Caco-2 (cell line): ENCODE data around the gene TMEM100. TPM values are rescaled to one million over a fixed set of nuclear protein-coding genes. Genes with fewer than 3 reads are reported as not detected.

Experiments
- BruUV-seq: library from RNA; stranded (reverse); fragments of 400-500 nt; replicated peaks from 2 replicates; lab custom pipeline; 2021; lab: Mats Ljungman, UMichigan
- CTCF ChIA-PET: fragments of 300-600 bp; sonication (Branson Sonifier 250); formaldehyde crosslinking; loops from one replicate; lab custom pipeline; 2022; ENCODE audit warnings: antibody characterized with exemption; lab: Charles Lee
- POLR2A ChIA-PET: fragments of 300-600 bp; sonication (Branson Sonifier 250); formaldehyde crosslinking; loops from one replicate; lab custom pipeline; 2022; ENCODE audit warnings: antibody characterized with exemption; lab: Charles Lee
- DNase-seq, 2 experiments: peaks; one replicate each; pipeline versions ENCODE4 v3.0.0 to v3.0.0-alpha.2; 2020 to 2022
- H3K27me3 ChIP-seq: replicated peaks from 2 replicates; pipeline ENCODE4 v1.6.0; 2011; ENCODE audit warnings: low read length; ENCODE audit not compliant: control insufficient read depth, insufficient read depth
- H3K36me3 ChIP-seq: 2 replicates; pipeline ENCODE4 v1.5.1; 2011; ENCODE audit warnings: low read length; ENCODE audit not compliant: control insufficient read depth, insufficient read depth
- H3K4me1 ChIP-seq: fragments of 250-450 bp; sonication (Bioruptor Pico); 2 replicates; pipeline ENCODE4 v1.5.1; 2020; ENCODE audit warnings: mild to moderate bottlenecking
- H3K4me3 ChIP-seq: 2 replicates; pipeline ENCODE4 v1.5.1; 2011; ENCODE audit warnings: low read depth, mild to moderate bottlenecking, control low read depth, low read length
- H3K9me3 ChIP-seq: fragments of 250-450 bp; sonication (Bioruptor Pico); 2 replicates; pipeline ENCODE4 v1.5.1; 2020; ENCODE audit warnings: mild to moderate bottlenecking, moderate library complexity
- H3K27ac Mint-ChIP-seq: one replicate; pipeline ENCODE4 v1.8.0; 2022; ENCODE audit warnings: mixed read lengths; ENCODE audit not compliant: unreplicated experiment
- H3K27me3 Mint-ChIP-seq: one replicate; pipeline ENCODE4 v1.8.0; 2022; ENCODE audit warnings: mixed read lengths; ENCODE audit not compliant: insufficient read depth, unreplicated experiment
- H3K36me3 Mint-ChIP-seq: one replicate; pipeline ENCODE4 v1.8.0; 2022; ENCODE audit warnings: mild to moderate bottlenecking, mixed read lengths; ENCODE audit not compliant: insufficient read depth, unreplicated experiment
- H3K4me1 Mint-ChIP-seq: one replicate; pipeline ENCODE4 v1.8.0; 2022; ENCODE audit warnings: low read depth, mixed read lengths; ENCODE audit not compliant: unreplicated experiment
- H3K4me3 Mint-ChIP-seq: one replicate; pipeline ENCODE4 v1.8.0; 2022; ENCODE audit warnings: mild to moderate bottlenecking, moderate library complexity, mixed read lengths; ENCODE audit not compliant: unreplicated experiment
- H3K9me3 Mint-ChIP-seq: one replicate; pipeline ENCODE4 v1.8.0; 2022; ENCODE audit warnings: mixed read lengths; ENCODE audit not compliant: unreplicated experiment
- CTCF ChIP-seq, 2 experiments: fragments of 200-600 bp in 1 of 2; IDR thresholded peaks; 1 replicate in 1 of 2; 2 replicates in 1 of 2; pipeline versions ENCODE4 v1.5.1 to v1.8.0; 2011 to 2022; ENCODE audit warnings: antibody characterized with exemption in 1 of 2, control low read depth in 1 of 2, inconsistent platforms in 1 of 2, low read depth in 1 of 2, low read length in 1 of 2, mild to moderate bottlenecking in 1 of 2, moderate library complexity in 1 of 2; ENCODE audit not compliant: insufficient read depth in 1 of 2, severe bottlenecking in 1 of 2, unreplicated experiment in 1 of 2
- intact Hi-C: fragments of 100-400 bp; cut with micrococcal nuclease; formaldehyde crosslinking; loops from one replicate; pipeline ENCODE4 v1.10.0; 2022; ENCODE audit not compliant: unreplicated experiment
- total RNA-seq: library from RNA; stranded (reverse); gene quantifications from 2 replicates; pipeline ENCODE4 v1.2.3, GENCODE V29; 2022

Gene TMEM100
- total RNA-seq, 1 experiment from 2014 or later, result not detected

- CTCF ChIA-PET, result interaction anchor here (1.2 kb wide), 1 partner anchor 9 kb away, joined by 4 read pairs; the partner anchor contains the start of gene PCTP
- POLR2A ChIA-PET, result no interaction called here
Observed at GRCh38 chr17:55742272-55743102, 19.8 kb upstream of the TMEM100 start.

GRCh38 chr17:55741356-55741700 lies 18.7 kb upstream of the TMEM100 start:
- H3K4me3 ChIP-seq, result no peak overlapping the region
- intact Hi-C loops, result no loop called here
- Mint-ChIP-seq H3K9me3 (no peaks in the 10 kb centered on the region), H3K27ac (no peak overlapping the region), H3K27me3 (peaks cover 12% of the 10 kb centered on the region), H3K4me3 (no peak overlapping the region), H3K36me3 (no peaks in the 10 kb centered on the region), H3K4me1 (no peaks in the 10 kb centered on the region)
- ChIA-PET CTCF (no interaction called here), POLR2A (no interaction called here)
- no peaks in the 10 kb centered on the region for H3K4me1 ChIP-seq
- BruUV-seq, result no TSS peak
- H3K27me3 ChIP-seq, result no peaks in the 10 kb centered on the region
- DNase-seq, result no peak
- H3K9me3 ChIP-seq, result no peaks in the 10 kb centered on the region
- no peak for TF ChIP-seq CTCF (IDR thresholded peaks at IDR 0.05; ENCODE audit: insufficient read depth in 1 of 2, low read depth in 1 of 2, low read length in 1 of 2, severe bottlenecking in 1 of 2, unreplicated experiment in 1 of 2)
- H3K36me3 ChIP-seq, result no peaks in the 10 kb centered on the region

More at GRCh38 chr17:55742272-55743102, 19.8 kb upstream of the TMEM100 start:
- no TSS peak for BruUV-seq
- H3K4me1 Mint-ChIP-seq, result no peaks in the 10 kb centered on the region
- TF ChIP-seq CTCF (IDR thresholded peaks at IDR 0.05; ENCODE audit: insufficient read depth in 1 of 2, low read depth in 1 of 2, low read length in 1 of 2, severe bottlenecking in 1 of 2, unreplicated experiment in 1 of 2), result no peak
- no peaks in the 10 kb centered on the region for H3K36me3 Mint-ChIP-seq
- no peaks in the 10 kb centered on the region for H3K9me3 Mint-ChIP-seq
- H3K4me3 ChIP-seq, result no peak overlapping the region
- intact Hi-C loops, result no loop called here
- DNase-seq, result no peak
- no peaks in the 10 kb centered on the region for H3K4me1 ChIP-seq
- no peak overlapping the region for H3K4me3 Mint-ChIP-seq
- H3K27me3 Mint-ChIP-seq, result peaks cover 15% of the 10 kb centered on the region
- no peak overlapping the region for H3K27ac Mint-ChIP-seq
- no peaks in the 10 kb centered on the region for H3K9me3 ChIP-seq
- H3K36me3 ChIP-seq, result no peaks in the 10 kb centered on the region
- H3K27me3 ChIP-seq, result no peaks in the 10 kb centered on the region

DNA sequence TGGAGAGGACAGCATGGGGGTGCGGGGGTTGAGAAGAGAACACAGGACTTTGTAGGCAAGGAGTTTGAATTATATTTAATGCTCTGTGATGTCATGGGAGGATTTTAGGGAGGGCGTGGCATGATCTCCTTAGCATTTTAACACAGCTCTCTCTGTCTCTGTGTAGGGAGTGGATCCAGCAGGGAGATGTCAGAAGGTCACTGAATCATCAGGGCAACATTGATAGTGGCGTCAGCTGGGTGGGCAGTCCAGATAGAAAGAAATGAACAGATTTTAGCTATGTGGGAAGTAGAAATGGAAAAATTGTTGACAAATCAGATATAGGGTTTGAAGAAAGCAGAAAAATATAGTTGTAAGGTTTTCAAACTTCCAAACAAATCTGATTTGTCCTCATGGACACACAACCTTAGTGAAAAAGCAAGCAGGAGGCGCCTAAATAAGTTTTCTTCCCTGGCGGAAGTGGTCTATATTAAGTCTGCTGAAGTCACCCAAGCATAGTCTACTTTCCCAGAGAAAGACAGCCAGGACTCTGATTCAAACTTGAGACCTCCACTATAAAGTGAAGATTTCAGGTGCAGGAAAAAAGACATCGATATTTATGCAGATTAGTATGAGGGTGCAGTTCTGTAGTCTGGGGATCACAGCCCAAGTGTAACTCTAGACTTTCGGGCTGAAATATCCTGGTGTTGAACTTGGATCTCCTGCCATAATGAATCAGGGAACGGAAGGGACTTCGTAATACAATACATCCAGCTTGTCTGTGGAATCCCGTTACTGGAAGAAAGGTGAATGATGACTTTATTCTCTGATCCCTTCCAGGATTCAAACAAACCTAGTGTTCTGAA lies 18.1 kb upstream of the TMEM100 start:
- Mint-ChIP-seq H3K36me3 (no peaks in the 10 kb centered on the region), H3K4me1 (no peaks in the 10 kb centered on the region), H3K27ac (no peak overlapping the region), H3K4me3 (no peak overlapping the region), H3K9me3 (no peaks in the 10 kb centered on the region), H3K27me3 (peaks cover 8% of the 10 kb centered on the region)
- H3K36me3 ChIP-seq, result no peaks in the 10 kb centered on the region
- TF ChIP-seq CTCF (IDR thresholded peaks at IDR 0.05; ENCODE audit: insufficient read depth in 1 of 2, low read depth in 1 of 2, low read length in 1 of 2, severe bottlenecking in 1 of 2, unreplicated experiment in 1 of 2), result no peak
- no peaks in the 10 kb centered on the region for H3K9me3 ChIP-seq
- no peak for DNase-seq
- ChIA-PET CTCF (no interaction called here), POLR2A (no interaction called here)
- no peaks in the 10 kb centered on the region for H3K4me1 ChIP-seq
- no TSS peak for BruUV-seq
- no peak overlapping the region for H3K4me3 ChIP-seq
- no peaks in the 10 kb centered on the region for H3K27me3 ChIP-seq
- intact Hi-C loops, result no loop called here
